ENCODE measurements around the gene MUC13. TPM values are rescaled to one million over a fixed set of nuclear protein-coding genes. Genes with fewer than 3 reads are reported as not detected.

The MUC13 gene
- total RNA-seq, 1 donor = not detected

GRCh38 chr3:124887932-124888298 lies 46.6 kb downstream of the MUC13 start:
- Histone ChIP-seq H3K9me3 (ENCODE audit: low read depth, low read length) (no peaks in the 10 kb centered on the region), H4K20me1 (ENCODE audit: insufficient read depth, low read length) (no peaks in the 10 kb centered on the region), H3K79me2 (ENCODE audit: insufficient read depth, low read length) (peaks cover 30% of the 10 kb centered on the region), H3K27ac (ENCODE audit: low read depth, low read length) (no peak overlapping the region), H3K36me3 (ENCODE audit: insufficient read depth, low read length) (peaks cover 5% of the 10 kb centered on the region), H3K4me1 (ENCODE audit: insufficient read depth, low read length) (peaks cover 31% of the 10 kb centered on the region), H2AFZ (ENCODE audit: low read length) (no peak overlapping the region), H3K27me3 (ENCODE audit: insufficient read depth, low read length) (no peaks in the 10 kb centered on the region), H3K4me2 (ENCODE audit: insufficient read depth, low read length) (peak overlapping the region; percentile 79), H3K4me3 (ENCODE audit: insufficient read depth, low read length) (peak overlapping the region; percentile 85)
- DNase-seq (ENCODE audit: insufficient read length, low spot score, missing footprints) = no peak
- no peak for TF ChIP-seq CTCF (IDR thresholded peaks at IDR 0.05; ENCODE audit: extremely low read depth, low read depth, low read length)

DNA sequence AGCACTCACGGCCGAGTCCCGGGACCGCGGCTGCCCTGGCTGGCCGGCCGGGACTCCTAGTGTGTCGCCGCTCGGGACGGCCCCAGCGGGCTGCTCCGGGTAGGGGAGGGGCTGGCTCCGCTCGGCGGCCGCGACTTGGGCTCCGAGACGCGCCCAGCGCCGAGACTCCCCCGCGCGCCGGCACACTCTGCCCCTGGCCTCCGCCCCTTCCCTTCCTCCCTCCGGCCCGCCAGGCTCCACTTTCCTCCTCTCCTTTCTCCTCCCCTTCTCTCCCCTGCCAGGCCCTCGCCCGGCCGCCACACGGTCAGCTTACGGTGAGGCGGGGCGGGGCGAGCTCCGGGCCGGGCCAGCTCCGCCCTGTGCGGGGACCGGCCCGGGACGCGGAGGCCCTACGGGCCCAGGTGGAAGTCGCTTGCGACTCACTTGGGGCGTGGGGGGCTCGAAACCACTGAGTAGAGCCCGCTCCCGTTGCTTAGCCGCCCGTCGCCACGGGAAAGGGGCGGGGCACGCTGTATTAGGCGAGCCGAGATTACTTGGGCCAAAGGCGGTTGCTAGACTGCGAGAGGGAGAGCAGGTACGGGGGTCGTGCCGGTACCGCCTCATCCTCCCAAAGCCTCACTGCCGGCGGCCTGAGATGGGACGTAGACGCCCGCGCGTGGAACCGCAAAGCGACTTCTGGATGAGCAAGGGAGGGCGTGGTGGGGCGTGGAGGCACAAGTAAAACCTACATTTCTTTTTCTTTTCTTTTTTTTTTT lies 47.2 kb downstream of the MUC13 start, which contains the start of gene ITGB5:
Gene ITGB5 (minus strand): TSS at position 189 of the 755 bp plus-strand sequence. CDS start 365 bp downstream, outside the sequence.
- TF ChIP-seq CTCF (IDR thresholded peaks at IDR 0.05; ENCODE audit: extremely low read depth, low read depth, low read length) = no peak
- peak; percentile 96 for DNase-seq (ENCODE audit: insufficient read length, low spot score, missing footprints)
- peak within 1 kb of the TSS; percentile 77 for H3K27ac ChIP-seq (ENCODE audit: low read depth, low read length)
- peaks cover 5% of the 10 kb centered on the region for H3K36me3 ChIP-seq (ENCODE audit: insufficient read depth, low read length)
- peak within 1 kb of the TSS; percentile 95 for H3K4me2 ChIP-seq (ENCODE audit: insufficient read depth, low read length)
- peak within 1 kb of the TSS; percentile 83 for H2AFZ ChIP-seq (ENCODE audit: low read length)
- H3K27me3 ChIP-seq (ENCODE audit: insufficient read depth, low read length) = no peaks in the 10 kb centered on the region
- peak within 1 kb of the TSS; percentile 85 for H3K4me3 ChIP-seq (ENCODE audit: insufficient read depth, low read length)
- H3K9me3 ChIP-seq (ENCODE audit: low read depth, low read length) = no peaks in the 10 kb centered on the region
- no peaks in the 10 kb centered on the region for H4K20me1 ChIP-seq (ENCODE audit: insufficient read depth, low read length)
- H3K4me1 ChIP-seq (ENCODE audit: insufficient read depth, low read length) = peaks cover 36% of the 10 kb centered on the region
- peaks cover 36% of the 10 kb centered on the region for H3K79me2 ChIP-seq (ENCODE audit: insufficient read depth, low read length)

- no peaks in the 10 kb centered on the region for H3K27me3 ChIP-seq (ENCODE audit: insufficient read depth, low read length)
- H3K4me2 ChIP-seq (ENCODE audit: insufficient read depth, low read length) = peak overlapping the region; percentile 95
- peak; percentile 95 for DNase-seq (ENCODE audit: insufficient read length, low spot score, missing footprints)
- no peak for TF ChIP-seq CTCF (IDR thresholded peaks at IDR 0.05; ENCODE audit: extremely low read depth, low read depth, low read length)
- H3K79me2 ChIP-seq (ENCODE audit: insufficient read depth, low read length) = peaks cover 45% of the 10 kb centered on the region
- no peaks in the 10 kb centered on the region for H3K9me3 ChIP-seq (ENCODE audit: low read depth, low read length)
- H3K4me1 ChIP-seq (ENCODE audit: insufficient read depth, low read length) = peaks cover 42% of the 10 kb centered on the region
- peak overlapping the region; percentile 85 for H3K4me3 ChIP-seq (ENCODE audit: insufficient read depth, low read length)
- peak overlapping the region; percentile 24 for H2AFZ ChIP-seq (ENCODE audit: low read length)
- H3K36me3 ChIP-seq (ENCODE audit: insufficient read depth, low read length) = peaks cover 5% of the 10 kb centered on the region
- H4K20me1 ChIP-seq (ENCODE audit: insufficient read depth, low read length) = no peaks in the 10 kb centered on the region
- H3K27ac ChIP-seq (ENCODE audit: low read depth, low read length) = peak overlapping the region; percentile 88
These were observed 48.1 kb downstream of the MUC13 start for GRCh38 chr3:124886168-124887056.
